SU-DHL-6 (cell line): ENCODE results near the gene HSPA4.

Experiments
- EZH2phosphoT487 ChIP-seq: fragments of 200-600 bp; sonication (generic), shearing (Covaris generic); conservative IDR thresholded peaks from 2 replicates; pipeline ENCODE4 v1.6.1; 2018; ENCODE audit warnings: mild to moderate bottlenecking, antibody characterized with exemption, low read length, moderate library complexity, mixed read lengths
- TF ChIP-seq, protein P1 (sequence below): fragments of 200-600 bp; sonication (generic); IDR thresholded peaks from one replicate; pipeline ENCODE4 v1.5.1; 2017; ENCODE audit warnings: antibody characterized with exemption, mild to moderate bottlenecking, low read length, moderate library complexity; ENCODE audit not compliant: insufficient read depth, poor library complexity, severe bottlenecking

DNA sequence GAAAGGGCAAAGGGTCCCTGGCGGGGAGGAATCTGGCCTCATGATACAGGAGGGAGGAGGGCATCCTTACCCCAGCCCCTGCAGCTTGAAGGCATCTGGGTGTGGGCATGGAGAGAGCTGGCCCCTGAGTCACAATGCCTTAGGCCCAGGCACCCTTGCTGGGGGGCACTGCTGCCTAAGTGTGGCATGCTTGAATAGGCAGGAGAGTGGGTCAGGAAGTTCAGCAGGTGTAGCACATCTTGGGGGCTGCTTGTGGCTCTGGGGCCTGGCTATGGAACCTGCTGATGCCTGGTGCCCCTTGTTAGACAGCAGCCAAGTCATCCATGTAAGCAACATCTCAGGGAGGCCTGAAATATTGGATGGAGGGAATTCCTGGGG, 63.1 kb downstream of the HSPA4 start:
- TF ChIP-seq, protein P1, sequence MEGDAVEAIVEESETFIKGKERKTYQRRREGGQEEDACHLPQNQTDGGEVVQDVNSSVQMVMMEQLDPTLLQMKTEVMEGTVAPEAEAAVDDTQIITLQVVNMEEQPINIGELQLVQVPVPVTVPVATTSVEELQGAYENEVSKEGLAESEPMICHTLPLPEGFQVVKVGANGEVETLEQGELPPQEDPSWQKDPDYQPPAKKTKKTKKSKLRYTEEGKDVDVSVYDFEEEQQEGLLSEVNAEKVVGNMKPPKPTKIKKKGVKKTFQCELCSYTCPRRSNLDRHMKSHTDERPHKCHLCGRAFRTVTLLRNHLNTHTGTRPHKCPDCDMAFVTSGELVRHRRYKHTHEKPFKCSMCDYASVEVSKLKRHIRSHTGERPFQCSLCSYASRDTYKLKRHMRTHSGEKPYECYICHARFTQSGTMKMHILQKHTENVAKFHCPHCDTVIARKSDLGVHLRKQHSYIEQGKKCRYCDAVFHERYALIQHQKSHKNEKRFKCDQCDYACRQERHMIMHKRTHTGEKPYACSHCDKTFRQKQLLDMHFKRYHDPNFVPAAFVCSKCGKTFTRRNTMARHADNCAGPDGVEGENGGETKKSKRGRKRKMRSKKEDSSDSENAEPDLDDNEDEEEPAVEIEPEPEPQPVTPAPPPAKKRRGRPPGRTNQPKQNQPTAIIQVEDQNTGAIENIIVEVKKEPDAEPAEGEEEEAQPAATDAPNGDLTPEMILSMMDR, result no peak
- no peak for TF ChIP-seq EZH2phosphoT487
